CD4-positive, alpha-beta memory T cell (primary cell): ENCODE data around the gene DNAJB4. TPM values are rescaled to one million over a fixed set of nuclear protein-coding genes. Genes with fewer than 3 reads are reported as not detected.

Experiments used
- CTCF ChIA-PET: fragments of 350-600 bp; sonication (Branson Sonifier 250); formaldehyde crosslinking; loops from one replicate; lab custom pipeline; 2021; ENCODE audit warnings: inconsistent platforms; ENCODE audit not compliant: partially characterized antibody; lab: Charles Lee
- POLR2A ChIA-PET: fragments of 350-600 bp; sonication (Branson Sonifier 250); formaldehyde crosslinking; loops from one replicate; lab custom pipeline; 2021; ENCODE audit not compliant: partially characterized antibody; lab: Charles Lee
- DNase-seq, 5 donors: peaks; one replicate each; pipeline versions ENCODE4 v3.0.0 to v3.0.0-alpha.2; 2020 to 2022; ENCODE audit warnings: mixed read lengths in 1 of 5
- H3K27ac ChIP-seq: one replicate; pipeline ENCODE4 v1.7.0; 2013; ENCODE audit warnings: low read depth, low read length
- H3K27me3 ChIP-seq: 2 replicates; pipeline ENCODE4 v1.7.0; 2013; ENCODE audit warnings: mild to moderate bottlenecking, low read length, moderate library complexity; ENCODE audit not compliant: insufficient read depth
- H3K36me3 ChIP-seq: 2 replicates; pipeline ENCODE4 v1.7.0; 2013; ENCODE audit warnings: mild to moderate bottlenecking, low read length, moderate library complexity; ENCODE audit not compliant: insufficient read depth
- H3K4me1 ChIP-seq: 2 replicates; pipeline ENCODE4 v1.7.0; 2013; ENCODE audit warnings: mild to moderate bottlenecking, low read length, moderate library complexity; ENCODE audit not compliant: insufficient read depth
- H3K4me3 ChIP-seq, 2 donors: one replicate each; pipeline ENCODE4 v1.7.0; 2013; ENCODE audit warnings: low read length in 2 of 2, mild to moderate bottlenecking in 1 of 2
- H3K9me3 ChIP-seq, 2 donors: one replicate each; pipeline ENCODE4 v1.7.0; 2013; ENCODE audit warnings: low read length in 2 of 2, control low read depth in 1 of 2; ENCODE audit not compliant: control insufficient read depth in 1 of 2
- H3K27ac Mint-ChIP-seq, 7 donors: one replicate each; pipeline ENCODE4 v1.8.0; 2020 to 2021; ENCODE audit warnings: mixed read lengths in 7 of 7, mild to moderate bottlenecking in 6 of 7, inconsistent platforms in 3 of 7, moderate library complexity in 3 of 7
- H3K27me3 Mint-ChIP-seq, 2 donors: one replicate each; pipeline ENCODE4 v1.8.0; 2020 to 2021; ENCODE audit warnings: mixed read lengths in 2 of 2
- H3K36me3 Mint-ChIP-seq, 2 donors: one replicate each; pipeline ENCODE4 v1.8.0; 2020 to 2021; ENCODE audit warnings: mixed read lengths in 2 of 2, inconsistent platforms in 1 of 2, mild to moderate bottlenecking in 1 of 2
- H3K4me1 Mint-ChIP-seq, 4 donors: one replicate each; pipeline ENCODE4 v1.8.0; 2020 to 2021; ENCODE audit warnings: mixed read lengths in 4 of 4, mild to moderate bottlenecking in 1 of 4
- H3K4me3 Mint-ChIP-seq, 8 donors: one replicate each; pipeline ENCODE4 v1.8.0; 2020 to 2021; ENCODE audit warnings: mixed read lengths in 8 of 8, mild to moderate bottlenecking in 7 of 8, moderate library complexity in 6 of 8, inconsistent platforms in 3 of 8
- H3K9me3 Mint-ChIP-seq, 8 donors: one replicate each; pipeline ENCODE4 v1.8.0; 2020 to 2021; ENCODE audit warnings: mixed read lengths in 8 of 8, mild to moderate bottlenecking in 5 of 8, inconsistent platforms in 3 of 8, moderate library complexity in 1 of 8
- intact Hi-C: fragments of 100-400 bp; cut with micrococcal nuclease; formaldehyde crosslinking; loops from one replicate; pipeline ENCODE4 v1.15.1; 2023
- polyA plus RNA-seq, 2 donors: library from polyadenylated mRNA; unstranded; fragments of 300-500 nt; fragmentation: Illumina TruSeq; gene quantifications; one replicate each; pipeline ENCODE4 v1.2.3, GENCODE V29; 2021
- total RNA-seq, 2 experiments: library from RNA; stranded (reverse); gene quantifications; one replicate each; pipeline ENCODE4 v1.2.3, GENCODE V29; 2021

The DNAJB4 gene
- total and polyA plus RNA-seq, 4 experiments from 2014 or later: 8.7 to 18.3 (median 12.6) TPM

GRCh38 chr1:77966291-77966690 lies 38.4 kb upstream of the DNAJB4 start:
- Histone ChIP-seq H3K4me3 (no peak overlapping the region), H3K36me3 (peaks cover 83% of the 10 kb centered on the region), H3K4me1 (peaks cover 32% of the 10 kb centered on the region), H3K27ac (no peak overlapping the region), H3K27me3 (no peaks in the 10 kb centered on the region), H3K9me3 (no peaks in the 10 kb centered on the region)
- Mint-ChIP-seq H3K9me3 (no peaks in the 10 kb centered on the region), H3K4me3 (peak overlapping the region in 2 of 8 donors; percentile 40 to 52), H3K4me1 (peaks cover 16 to 41% (median 34%) of the 10 kb centered on the region in 4 donors), H3K27me3 (no peaks in the 10 kb centered on the region), H3K27ac (peak overlapping the region in 3 of 7 donors; percentile 19 to 79 (median 74)), H3K36me3 (peaks cover 70 to 81% of the 10 kb centered on the region in 2 donors)
- DNase-seq: no peak
- CTCF ChIA-PET: interaction anchor here (0.6 to 1.6 kb wide), 3 partner anchors 10 to 16 kb away, joined by 3 to 6 read pairs (median 3); partner anchors contain the start of gene FUBP1
- intact Hi-C loops: no loop called here
- POLR2A ChIA-PET: interaction anchor here (0.7 to 2.7 kb wide), 4 partner anchors 9 to 38 kb away, joined by 3 to 9 read pairs (median 4); partner anchors contain the start of gene FUBP1

DNA sequence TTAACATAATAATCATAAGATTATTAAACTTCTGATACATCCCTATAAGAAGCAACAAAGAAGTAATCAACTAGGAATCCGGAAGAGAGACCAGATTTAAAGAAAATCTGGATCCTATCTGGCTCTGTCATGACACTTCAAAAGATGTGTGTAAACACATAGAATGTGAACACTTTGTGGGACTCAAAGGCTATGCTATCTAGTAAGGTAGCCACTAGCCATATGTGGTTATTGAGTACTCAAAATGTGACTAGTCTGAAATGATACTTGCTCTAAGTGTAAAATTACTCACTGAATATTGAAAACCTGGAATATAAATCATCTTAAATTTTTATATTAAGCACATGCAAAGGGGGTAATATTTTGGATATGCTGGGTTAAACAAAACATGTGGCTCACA lies 34.5 kb upstream of the DNAJB4 start:
- no peaks in the 10 kb centered on the region for H3K27me3 ChIP-seq
- no peaks in the 10 kb centered on the region for H3K27me3 Mint-ChIP-seq
- peak overlapping the region in 3 of 8 donors; percentile 15 to 33 (median 25) for H3K4me3 Mint-ChIP-seq
- peaks cover 52% of the 10 kb centered on the region for H3K36me3 ChIP-seq
- ChIA-PET CTCF (no interaction called here), POLR2A (interaction anchor here (3.0 kb wide), 1 partner anchor 8 kb away, joined by 17 read pairs; the partner anchor contains the start of gene FUBP1)
- no peak for DNase-seq
- intact Hi-C loops: loop anchor here (10.0 kb wide), 1 partner anchor 655 kb away; the partner anchor contains the start of gene IFI44L
- peaks cover 45 to 64% of the 10 kb centered on the region in 2 donors for H3K36me3 Mint-ChIP-seq
- no peaks in the 10 kb centered on the region for H3K9me3 Mint-ChIP-seq
- H3K27ac Mint-ChIP-seq: peak overlapping the region in 1 of 7 donors; percentile 35
- H3K27ac ChIP-seq: no peak overlapping the region
- no peak overlapping the region for H3K4me3 ChIP-seq
- H3K4me1 Mint-ChIP-seq: peaks cover 27 to 63% (median 45%) of the 10 kb centered on the region in 4 donors
- peaks cover 69% of the 10 kb centered on the region for H3K4me1 ChIP-seq
- H3K9me3 ChIP-seq: no peaks in the 10 kb centered on the region

GRCh38 chr1:77972080-77972479 lies 32.7 kb upstream of the DNAJB4 start:
- Histone ChIP-seq H3K4me3 (no peak overlapping the region), H3K27ac (no peak overlapping the region), H3K9me3 (no peaks in the 10 kb centered on the region), H3K27me3 (no peaks in the 10 kb centered on the region), H3K4me1 (peaks cover 87% of the 10 kb centered on the region), H3K36me3 (peaks cover 34% of the 10 kb centered on the region)
- no peak for DNase-seq
- Mint-ChIP-seq H3K36me3 (peaks cover 35 to 63% of the 10 kb centered on the region in 2 donors), H3K27me3 (no peaks in the 10 kb centered on the region), H3K27ac (peak overlapping the region in 4 of 7 donors; percentile 15 to 77 (median 74)), H3K4me1 (peaks cover 38 to 71% (median 53%) of the 10 kb centered on the region in 4 donors), H3K4me3 (peak overlapping the region in 7 of 8 donors; percentile 6 to 71 (median 57)), H3K9me3 (peaks cover 0 to 1% (median 0%) of the 10 kb centered on the region in 8 donors)
- CTCF ChIA-PET: interaction anchor here (0.7 kb wide), 1 partner anchor 67 kb away, joined by 3 read pairs; no protein-coding TSS in a partner anchor
- intact Hi-C loops: loop anchor here (10.0 kb wide), 1 partner anchor 653 kb away; the partner anchor contains the start of gene IFI44L
- POLR2A ChIA-PET: no interaction called here

GRCh38 chr1:77975386-77975785 lies 29.4 kb upstream of the DNAJB4 start:
- peak overlapping the region in 3 of 8 donors; percentile 83 to 91 (median 84) for H3K4me3 Mint-ChIP-seq
- intact Hi-C loops: loop anchor here (10.0 kb wide), 1 partner anchor 649 kb away; the partner anchor contains the start of gene IFI44L
- no peak for DNase-seq
- H3K36me3 Mint-ChIP-seq: peaks cover 14 to 39% of the 10 kb centered on the region in 2 donors
- no peaks in the 10 kb centered on the region for H3K27me3 ChIP-seq
- peak overlapping the region in 5 of 7 donors; percentile 19 to 92 (median 62) for H3K27ac Mint-ChIP-seq
- H3K9me3 ChIP-seq: no peaks in the 10 kb centered on the region
- peaks cover 12% of the 10 kb centered on the region for H3K36me3 ChIP-seq
- peaks cover 0 to 1% (median 0%) of the 10 kb centered on the region in 8 donors for H3K9me3 Mint-ChIP-seq
- ChIA-PET CTCF (interaction anchor here (0.8 to 2.9 kb wide), 8 partner anchors 8 to 139 kb away, joined by 3 to 11 read pairs (median 4); partner anchors contain the start of gene DNAJB4), POLR2A (interaction anchor here (0.6 to 8.5 kb wide), 5 partner anchors 8 to 196 kb away, joined by 3 to 247 read pairs (median 3); partner anchors contain the start of genes DNAJB4 and MIGA1)
- H3K4me3 ChIP-seq: peak overlapping the region; percentile 42 to 57
- peak overlapping the region; percentile 100 for H3K27ac ChIP-seq
- H3K27me3 Mint-ChIP-seq: no peaks in the 10 kb centered on the region
- H3K4me1 Mint-ChIP-seq: peaks cover 32 to 55% (median 44%) of the 10 kb centered on the region in 4 donors
- H3K4me1 ChIP-seq: peaks cover 77% of the 10 kb centered on the region

- DNase-seq: no peak
- POLR2A ChIA-PET: interaction anchor here (0.6 to 8.5 kb wide), 7 partner anchors 8 to 293 kb away, joined by 3 to 247 read pairs (median 3); partner anchors contain the start of genes DNAJB4, MIGA1 and ZZZ3
- Histone ChIP-seq H3K27ac (peak overlapping the region; percentile 100), H3K4me1 (peaks cover 77% of the 10 kb centered on the region), H3K4me3 (peak overlapping the region; percentile 42 to 57), H3K27me3 (no peaks in the 10 kb centered on the region), H3K9me3 (no peaks in the 10 kb centered on the region), H3K36me3 (peaks cover 7% of the 10 kb centered on the region)
- H3K4me1 Mint-ChIP-seq: peaks cover 34 to 49% (median 44%) of the 10 kb centered on the region in 4 donors
- H3K36me3 Mint-ChIP-seq: peaks cover 14 to 34% of the 10 kb centered on the region in 2 donors
- CTCF ChIA-PET: interaction anchor here (0.8 to 2.9 kb wide), 8 partner anchors 9 to 139 kb away, joined by 3 to 11 read pairs (median 4); partner anchors contain the start of gene DNAJB4
- H3K4me3 Mint-ChIP-seq: peak overlapping the region in 3 of 8 donors; percentile 83 to 91 (median 84)
- peak overlapping the region in 6 of 7 donors; percentile 53 to 92 (median 76) for H3K27ac Mint-ChIP-seq
- no peaks in the 10 kb centered on the region for H3K27me3 Mint-ChIP-seq
- intact Hi-C loops: loop anchor here (2.0 to 10.0 kb wide), 2 partner anchors 13 to 649 kb away; partner anchors contain the start of gene IFI44L
- H3K9me3 Mint-ChIP-seq: peaks cover 0 to 1% (median 0%) of the 10 kb centered on the region in 8 donors
Measured at GRCh38 chr1:77975907-77976306, 28.8 kb upstream of the DNAJB4 start.

DNA sequence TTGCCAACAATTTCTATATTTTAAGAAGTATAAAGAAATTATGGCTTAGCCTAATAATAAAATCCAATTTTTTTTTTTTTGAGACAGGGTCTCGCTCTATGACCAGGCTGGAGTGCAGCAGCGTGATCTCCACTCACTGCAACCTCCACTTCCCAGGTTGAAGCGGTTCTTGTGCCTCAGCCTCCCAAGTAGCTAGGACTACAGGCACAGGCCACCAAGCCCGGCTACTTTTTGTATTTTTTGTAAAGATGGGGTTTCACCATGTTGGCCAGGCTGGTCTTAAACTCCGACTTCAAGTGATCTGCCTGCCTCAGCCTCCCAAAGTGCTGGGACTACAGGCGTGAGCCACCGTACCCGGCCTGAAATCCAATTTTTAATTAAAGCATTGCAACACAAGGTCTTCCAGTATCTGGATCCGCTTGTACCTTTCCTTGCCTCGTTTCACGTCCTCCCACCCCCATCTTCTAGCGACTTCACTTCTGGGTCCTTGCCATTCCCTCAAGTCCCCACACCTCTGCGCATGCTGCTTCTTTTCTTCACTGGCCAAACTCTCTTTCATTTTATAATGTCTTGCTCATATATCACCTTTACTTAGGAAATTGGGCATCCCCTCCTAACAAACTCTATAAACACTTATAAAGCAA lies 28.2 kb upstream of the DNAJB4 start:
- Mint-ChIP-seq H3K4me3 (no peak overlapping the region), H3K9me3 (peaks cover 0 to 1% (median 0%) of the 10 kb centered on the region in 8 donors), H3K4me1 (peaks cover 29 to 47% (median 39%) of the 10 kb centered on the region in 4 donors), H3K27me3 (no peaks in the 10 kb centered on the region), H3K27ac (no peak overlapping the region), H3K36me3 (peaks cover 9 to 28% of the 10 kb centered on the region in 2 donors)
- H3K36me3 ChIP-seq: peaks cover 7% of the 10 kb centered on the region
- H3K9me3 ChIP-seq: no peaks in the 10 kb centered on the region
- CTCF ChIA-PET: interaction anchor here (0.8 to 2.9 kb wide), 5 partner anchors 11 to 138 kb away, joined by 3 to 11 read pairs (median 4); partner anchors contain the start of gene DNAJB4
- peaks cover 77% of the 10 kb centered on the region for H3K4me1 ChIP-seq
- POLR2A ChIA-PET: interaction anchor here (0.7 to 8.5 kb wide), 7 partner anchors 7 to 294 kb away, joined by 3 to 247 read pairs (median 3); partner anchors contain the start of genes DNAJB4 and ZZZ3
- DNase-seq: no peak
- peak overlapping the region; percentile 74 to 94 for H3K4me3 ChIP-seq
- no peaks in the 10 kb centered on the region for H3K27me3 ChIP-seq
- intact Hi-C loops: loop anchor here (2.0 to 10.0 kb wide), 2 partner anchors 14 to 648 kb away; partner anchors contain the start of gene IFI44L
- H3K27ac ChIP-seq: peak overlapping the region; percentile 100
